Stimulated activated CD4-positive, alpha-beta T cell treated with anti-CD3 and anti-CD28 coated beads, Interleukin-1b, Interleukin-23, amount 100 ng/mL, for 1 hour (primary cell): ENCODE data around the gene YIF1B.
A peak's percentile ranks its signal among the peaks of the same experiment; 100 is the strongest.

Experiments
- DNase-seq, 2 donors: peaks; one replicate each; pipeline ENCODE4 v3.0.0-alpha.2; 2020; ENCODE audit warnings: low read depth in 2 of 2

The YIF1B gene

DNA sequence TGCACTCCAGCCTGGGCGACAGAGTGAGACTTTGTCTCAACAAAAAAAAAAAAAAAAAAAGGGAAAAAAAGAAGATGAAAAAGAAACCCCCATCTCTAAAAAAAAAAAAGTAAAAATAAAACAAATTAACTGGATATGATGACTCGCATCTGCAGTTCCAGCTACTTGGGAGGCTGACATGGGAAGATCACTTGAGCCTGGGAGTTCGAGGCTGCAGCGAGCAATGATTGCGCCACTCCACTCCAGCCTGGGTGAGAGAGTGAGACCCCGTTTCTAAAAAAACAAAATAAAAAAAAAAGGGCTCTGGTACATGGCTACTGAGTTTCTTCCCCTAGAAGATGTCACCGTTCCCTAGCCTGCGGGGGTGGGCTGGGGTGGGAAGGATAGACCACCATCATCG is 17.5 kb upstream of the YIF1B start:
- no peak for DNase-seq

GRCh38 chr19:38331728-38332127 is 16.0 kb upstream of the YIF1B start:
- no peak for DNase-seq

- no peak for DNase-seq
Observed at GRCh38 chr19:38329651-38330050, 13.9 kb upstream of the YIF1B start.

GRCh38 chr19:38326591-38326990 is 10.8 kb upstream of the YIF1B start:
- no peak for DNase-seq

GRCh38 chr19:38324431-38324830 is 8.7 kb upstream of the YIF1B start:
- no peak for DNase-seq

- no peak for DNase-seq
Observed at GRCh38 chr19:38323291-38323690, 7.5 kb upstream of the YIF1B start.

DNA sequence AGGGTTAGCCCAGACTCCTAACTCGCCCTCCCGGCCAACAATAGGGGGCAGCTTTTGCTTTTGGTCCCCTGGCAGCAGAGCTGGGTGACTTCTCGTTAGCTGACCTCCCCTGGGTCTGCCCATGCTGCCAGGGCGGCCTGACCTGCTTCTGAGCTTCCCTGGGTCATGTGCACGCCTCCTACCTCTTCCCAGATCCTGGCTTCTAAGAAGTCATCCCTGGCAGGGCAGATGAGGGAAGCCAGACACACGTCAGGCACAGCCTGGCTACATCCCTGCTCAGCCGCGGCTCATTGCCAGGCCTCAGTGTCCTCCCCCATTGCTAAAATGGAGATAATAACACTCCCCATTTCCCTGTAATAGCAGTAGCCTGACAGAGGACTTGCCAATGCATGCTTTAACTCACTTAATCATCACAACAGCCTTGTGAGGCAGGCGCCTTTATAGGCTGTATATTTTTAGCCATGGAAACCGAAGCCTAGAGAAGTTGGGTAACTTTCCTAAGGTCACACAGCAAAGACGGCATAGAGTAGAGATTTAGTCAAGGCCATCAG is 6.0 kb upstream of the YIF1B start:
- DNase-seq = no peak

- no peak for DNase-seq
Observed at GRCh38 chr19:38320969-38321339, 5.2 kb upstream of the YIF1B start.

GRCh38 chr19:38319421-38320258 is 3.9 kb upstream of the YIF1B start, which contains the start of gene KCNK6:
KCNK6 (plus strand) TSS chr19:38319845; CDS start chr19:38319951, 106 bp downstream.
- peak in 1 of 2 donors; percentile 35 for DNase-seq

DNA sequence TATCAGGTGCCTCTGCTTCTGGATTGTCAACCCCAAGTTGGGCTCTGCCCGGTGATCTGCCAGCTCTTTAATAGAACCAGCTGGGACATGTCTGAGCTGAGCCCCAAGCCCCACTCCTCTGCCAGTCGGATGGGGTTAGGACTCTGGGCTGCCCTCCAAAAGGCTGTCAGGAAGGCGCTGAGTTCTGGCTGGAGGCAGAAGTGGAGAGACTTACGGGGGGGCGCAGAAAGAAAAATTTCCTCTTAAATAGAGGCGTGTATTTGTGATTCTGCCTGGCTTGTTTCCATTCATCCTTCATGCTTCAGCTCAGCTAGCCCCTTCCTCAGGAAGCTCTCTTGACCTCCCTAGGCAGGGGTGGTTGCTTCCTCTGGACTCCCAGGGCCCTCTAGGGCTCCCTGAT is 2.9 kb upstream of the YIF1B start:
- DNase-seq = no peak

GRCh38 chr19:38317104-38317612 is 1.4 kb upstream of the YIF1B start:
- DNase-seq = no peak

DNA sequence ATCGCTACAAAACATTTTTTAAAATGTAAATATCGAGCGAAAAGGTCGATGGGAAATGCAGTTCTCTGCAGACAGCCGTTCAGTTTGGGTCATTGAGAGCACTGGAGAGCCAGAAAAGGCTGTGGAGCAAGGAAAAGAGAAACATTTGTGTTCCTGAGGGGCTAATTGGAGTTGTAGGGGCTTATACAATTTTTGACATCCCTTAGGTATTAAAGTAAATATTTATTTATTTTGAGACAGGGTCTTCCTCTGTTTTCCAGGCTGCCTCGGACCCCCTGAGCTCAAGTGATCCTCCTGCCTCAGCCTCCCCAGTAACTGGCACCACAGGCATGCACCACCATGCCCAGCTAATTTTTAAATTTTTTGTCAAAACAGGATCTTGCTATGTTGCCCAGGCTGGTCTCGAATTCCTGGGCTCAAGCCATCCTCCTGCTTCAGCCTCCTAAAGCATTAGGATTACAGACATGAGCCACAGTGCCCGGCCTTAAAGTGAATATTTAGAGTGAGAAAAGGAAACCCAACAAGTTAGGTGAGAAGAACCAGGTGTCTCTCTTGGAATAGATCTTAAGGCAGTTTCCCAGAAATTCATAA is 825 bp upstream of the YIF1B start:
- no peak for DNase-seq

GRCh38 chr19:38310986-38311385 is 4.8 kb downstream of the YIF1B start:
- no peak for DNase-seq

GRCh38 chr19:38310279-38310670 is 5.5 kb downstream of the YIF1B start:
- DNase-seq = no peak

GRCh38 chr19:38309615-38310278 is 6.0 kb downstream of the YIF1B start:
- DNase-seq = no peak

GRCh38 chr19:38308926-38309614 is 6.7 kb downstream of the YIF1B start:
- no peak for DNase-seq

DNA sequence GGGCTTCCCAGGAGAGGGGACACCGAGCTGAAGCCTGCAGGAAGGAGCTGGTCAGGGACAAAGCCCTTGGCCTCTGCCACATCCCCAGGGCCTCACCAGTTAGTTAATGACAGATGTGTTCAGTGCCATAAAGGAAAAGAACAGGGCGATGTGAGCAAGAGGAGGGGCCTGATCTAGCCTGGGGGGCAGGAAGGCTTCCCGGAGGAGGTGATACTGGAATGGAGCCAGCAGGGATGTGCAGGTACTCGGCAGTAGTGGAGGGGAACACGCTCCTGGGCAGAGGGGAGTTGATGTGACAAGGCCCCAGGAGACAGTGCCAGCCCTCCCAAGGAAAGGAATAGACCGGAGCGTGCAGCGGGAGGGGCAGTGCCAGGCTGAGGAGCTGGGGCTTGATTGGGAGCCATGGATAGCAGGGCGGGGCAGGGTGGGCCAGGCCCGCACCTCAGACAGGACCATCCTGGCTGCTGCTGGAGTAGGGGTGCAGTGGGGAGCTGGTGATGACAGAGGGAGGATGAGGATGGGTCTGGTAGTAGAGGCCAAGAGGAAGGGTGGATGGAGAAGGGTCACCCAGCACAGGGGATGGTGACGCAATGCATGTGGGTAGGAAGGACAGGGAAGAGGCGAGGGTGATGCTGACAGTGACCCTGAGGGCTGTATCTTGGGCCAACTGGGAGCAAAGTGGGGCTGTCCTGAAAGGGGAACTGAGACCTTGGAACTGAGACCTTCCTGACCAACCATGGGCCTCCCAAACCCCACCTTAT is 7.6 kb downstream of the YIF1B start:
- DNase-seq = no peak

DNA sequence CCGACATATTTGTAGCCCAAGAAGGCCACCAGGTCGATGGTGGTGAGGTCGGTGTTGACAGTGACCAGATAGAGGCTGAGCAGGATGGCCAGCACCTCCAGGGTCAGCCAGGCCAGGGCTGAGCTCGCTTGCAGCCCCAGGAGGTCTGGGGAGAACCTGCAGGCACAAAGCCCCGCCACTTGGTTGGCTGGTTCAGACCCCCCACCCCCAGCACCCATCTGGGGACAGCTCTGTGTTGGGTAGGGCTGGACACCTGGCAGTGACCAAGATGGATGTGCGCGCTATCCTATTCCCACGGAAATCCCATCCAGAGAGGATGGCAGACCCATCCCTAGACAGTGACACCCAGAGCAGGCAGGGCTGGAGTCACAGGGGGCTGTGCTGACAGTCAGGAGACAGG is 8.2 kb downstream of the YIF1B start:
- no peak for DNase-seq

- DNase-seq = no peak
Observed at GRCh38 chr19:38307076-38307475, 8.7 kb downstream of the YIF1B start.

DNA sequence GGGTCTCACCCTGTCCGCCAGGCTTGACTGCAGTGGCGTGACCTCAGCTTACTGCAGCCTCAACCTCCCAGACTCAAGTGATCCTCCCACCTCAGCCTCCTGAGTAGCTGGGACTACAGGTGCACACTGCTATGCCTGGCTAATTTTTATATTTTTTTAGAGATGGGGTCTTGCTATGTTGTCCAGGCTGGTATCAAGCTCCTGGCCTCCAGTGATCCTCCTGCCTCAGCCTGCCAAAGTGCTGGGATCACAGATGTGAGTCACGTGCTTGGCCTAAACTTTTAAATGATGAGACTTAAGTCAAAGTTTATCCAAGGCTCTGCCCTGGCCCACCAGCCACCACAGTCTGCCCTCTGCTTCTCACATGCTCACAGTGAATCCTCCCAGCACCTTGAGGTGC is 9.5 kb downstream of the YIF1B start:
- no peak for DNase-seq

GRCh38 chr19:38304866-38305429 is 10.8 kb downstream of the YIF1B start:
- no peak for DNase-seq
